HG02610 (cell line): ENCODE data around the gene PAX2.

Experiments used
- ATAC-seq: cut with Tn5 transposase; IDR thresholded peaks from one replicate; pipeline ENCODE4 v1.9.1; 2021; ENCODE audit warnings: mild to moderate bottlenecking, moderate library complexity; ENCODE audit not compliant: unreplicated experiment

The PAX2 gene

GRCh38 chr10:100737355-100738054 lies 7.9 kb upstream of the PAX2 start:
- ATAC-seq: no peak

GRCh38 chr10:100738055-100738827 lies 7.1 kb upstream of the PAX2 start:
- no peak for ATAC-seq

- no peak for ATAC-seq
Observed at GRCh38 chr10:100739517-100740368, 5.6 kb upstream of the PAX2 start.

DNA sequence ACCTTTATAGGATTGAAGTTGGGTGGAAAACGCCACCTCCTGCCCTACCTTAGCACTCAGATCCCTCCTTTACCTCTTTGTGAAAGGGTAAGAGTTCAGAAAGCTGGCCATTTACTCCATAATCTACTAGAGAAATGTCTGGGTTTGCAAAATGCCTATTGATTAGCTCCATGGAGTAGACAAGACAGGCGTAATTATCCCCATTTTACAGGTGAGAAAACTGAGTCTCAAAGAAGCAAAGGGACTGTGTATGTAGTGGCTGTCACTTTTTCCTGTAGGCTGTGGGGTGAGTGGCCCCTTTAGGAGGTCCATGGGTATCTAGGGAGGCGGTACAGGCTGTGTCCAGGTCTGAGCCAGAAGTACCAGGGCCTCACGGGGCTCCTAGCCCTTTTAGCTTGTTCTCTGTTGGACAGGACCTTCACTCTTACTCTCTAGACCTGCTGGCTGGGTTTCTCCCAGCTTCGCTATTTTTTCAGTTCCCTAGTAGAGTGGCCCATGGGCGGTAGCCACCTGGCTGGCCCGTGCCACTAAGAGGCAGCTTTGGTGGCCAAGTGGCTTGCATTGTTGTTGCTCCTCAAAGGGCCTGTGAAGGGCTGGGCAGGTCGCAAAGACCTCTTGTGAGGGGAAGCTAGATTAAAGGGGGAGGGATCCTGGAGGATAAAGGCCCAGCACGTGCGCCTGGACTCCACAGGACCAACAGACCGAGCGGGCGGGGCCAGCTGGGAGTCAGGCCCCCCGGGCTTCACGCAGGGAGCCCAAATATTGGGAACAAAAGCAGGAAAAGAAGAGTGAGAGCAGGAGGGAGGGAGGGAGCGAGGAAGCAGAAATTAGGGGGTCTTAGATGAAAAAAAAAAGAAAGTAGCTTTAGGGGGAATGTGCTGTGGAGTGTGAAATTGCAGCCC lies 4.7 kb upstream of the PAX2 start:
- ATAC-seq: no peak

GRCh38 chr10:100741378-100742075 lies 3.9 kb upstream of the PAX2 start:
- no peak for ATAC-seq

DNA sequence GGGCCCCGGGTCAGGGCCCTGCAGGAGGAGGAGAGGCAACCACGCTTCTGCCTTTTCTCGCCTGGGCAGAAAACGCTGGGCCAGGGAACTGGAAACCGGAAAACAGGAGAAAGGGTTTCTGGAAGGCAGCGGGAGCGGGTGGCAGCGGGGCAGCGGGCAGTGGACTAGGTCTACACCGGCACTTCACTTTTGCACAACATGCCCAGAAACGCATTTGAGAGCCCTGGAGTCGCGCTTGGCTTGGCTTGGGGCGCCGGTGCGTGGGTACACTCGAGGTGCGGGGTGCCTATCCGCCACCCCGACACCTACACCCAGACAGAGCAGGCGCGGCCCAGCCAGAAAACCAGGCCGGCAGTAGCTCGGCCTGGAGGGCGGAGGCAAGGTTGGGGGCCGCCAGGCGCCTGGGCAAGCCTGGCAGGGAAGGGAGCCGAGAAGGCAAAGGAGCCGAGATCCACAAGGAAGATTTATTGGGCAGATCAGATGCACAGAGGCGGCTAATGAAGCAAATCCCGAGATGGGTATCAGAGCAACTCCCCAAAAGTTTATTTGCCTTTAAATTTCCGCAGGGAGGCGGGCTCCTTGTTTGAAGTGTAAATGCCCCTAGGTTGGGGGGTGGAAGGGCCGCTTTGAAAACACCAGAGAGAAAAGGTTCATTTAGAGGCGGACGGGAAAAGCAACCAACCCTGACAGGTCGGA lies 3.2 kb upstream of the PAX2 start:
- ATAC-seq: no peak

DNA sequence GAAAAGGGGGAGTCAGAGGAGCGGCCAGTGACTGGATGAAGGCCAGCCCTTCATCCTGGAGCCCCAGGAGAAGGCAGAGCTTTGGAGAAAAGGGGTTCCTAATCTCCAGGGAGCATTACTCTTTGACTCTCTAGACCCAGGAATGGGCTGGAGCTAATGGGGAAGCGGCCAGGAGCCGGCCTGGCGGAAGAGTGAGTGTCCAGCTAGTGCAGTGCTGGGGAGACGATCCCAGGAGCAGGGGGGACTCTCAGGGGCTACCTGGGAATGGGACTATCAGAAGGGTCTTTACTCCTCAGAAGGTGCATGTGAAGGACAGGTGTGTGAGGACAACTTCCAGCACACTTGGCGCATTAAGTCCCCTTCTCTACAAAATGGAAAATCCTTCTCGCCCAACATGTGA lies 2.4 kb upstream of the PAX2 start:
- ATAC-seq: no peak

DNA sequence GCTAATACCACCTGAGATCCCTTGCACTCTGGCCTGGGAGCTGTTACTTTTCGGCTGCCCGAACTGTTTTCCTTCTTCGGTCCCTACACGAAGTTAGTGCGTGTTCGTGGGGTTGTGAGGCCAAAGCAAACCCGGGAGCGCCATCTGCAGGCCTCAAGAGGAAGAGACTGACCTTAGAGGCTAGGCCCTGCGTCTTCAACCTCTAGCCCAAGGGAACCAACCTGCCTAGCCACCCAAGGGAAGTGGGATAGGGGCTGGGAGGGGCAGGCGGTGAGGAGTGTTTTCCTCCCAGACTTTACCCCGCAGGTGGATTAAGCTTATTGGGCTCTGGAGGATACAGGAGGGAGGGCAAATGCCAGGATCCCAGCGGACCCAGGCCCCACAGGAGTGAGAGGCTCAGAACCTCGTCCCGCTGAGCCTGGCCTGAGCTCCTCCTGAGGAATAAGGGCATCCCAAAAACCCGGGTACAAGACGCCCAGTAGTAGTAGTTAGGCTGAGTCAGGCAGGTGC lies 1.7 kb upstream of the PAX2 start:
- no peak for ATAC-seq

DNA sequence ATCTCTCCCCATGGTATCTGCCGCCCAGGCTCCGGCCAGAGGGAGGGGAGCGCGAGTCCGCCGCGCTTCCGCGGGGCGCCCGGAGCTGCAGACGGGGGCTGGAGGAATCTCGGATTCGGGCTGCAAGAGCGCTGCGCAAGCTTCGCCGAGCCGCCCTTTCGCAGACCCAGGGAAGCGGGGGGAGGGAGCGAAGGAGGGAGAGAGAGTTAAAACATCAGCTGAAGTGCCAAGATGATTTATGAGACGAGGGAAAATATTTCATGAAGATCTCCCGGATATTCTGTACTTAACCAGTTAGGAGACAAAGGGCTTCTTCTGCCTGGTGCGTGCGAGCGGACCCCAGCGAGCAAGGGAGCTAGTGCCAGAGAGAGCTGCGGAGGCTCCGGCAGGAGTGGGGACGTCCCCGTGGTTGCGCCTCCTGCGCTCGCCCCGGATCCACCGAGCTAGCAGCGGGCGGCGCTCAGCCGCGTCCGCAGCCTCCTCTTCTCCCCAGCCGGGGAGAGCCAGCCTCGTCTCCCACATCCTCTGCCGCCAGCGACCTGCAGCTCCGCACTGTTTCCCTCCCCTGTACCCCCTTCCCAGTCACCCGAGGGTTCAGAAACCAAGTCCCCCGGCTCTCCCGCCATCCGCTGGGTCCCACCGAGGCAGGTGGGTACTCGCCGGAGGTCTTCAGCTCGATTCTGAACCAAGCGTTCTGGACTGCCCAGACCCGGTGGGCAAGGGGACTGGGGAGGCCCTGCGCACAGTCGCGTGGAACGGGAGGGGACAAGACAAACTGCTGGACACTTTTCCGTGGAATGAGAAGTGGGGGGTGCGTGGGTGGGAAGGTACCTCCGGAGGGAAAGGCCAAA lies 1.0 kb upstream of the PAX2 start:
- ATAC-seq: no peak

- ATAC-seq: no peak
Observed at GRCh38 chr10:100745882-100746783, 751 bp downstream of the PAX2 start.

DNA sequence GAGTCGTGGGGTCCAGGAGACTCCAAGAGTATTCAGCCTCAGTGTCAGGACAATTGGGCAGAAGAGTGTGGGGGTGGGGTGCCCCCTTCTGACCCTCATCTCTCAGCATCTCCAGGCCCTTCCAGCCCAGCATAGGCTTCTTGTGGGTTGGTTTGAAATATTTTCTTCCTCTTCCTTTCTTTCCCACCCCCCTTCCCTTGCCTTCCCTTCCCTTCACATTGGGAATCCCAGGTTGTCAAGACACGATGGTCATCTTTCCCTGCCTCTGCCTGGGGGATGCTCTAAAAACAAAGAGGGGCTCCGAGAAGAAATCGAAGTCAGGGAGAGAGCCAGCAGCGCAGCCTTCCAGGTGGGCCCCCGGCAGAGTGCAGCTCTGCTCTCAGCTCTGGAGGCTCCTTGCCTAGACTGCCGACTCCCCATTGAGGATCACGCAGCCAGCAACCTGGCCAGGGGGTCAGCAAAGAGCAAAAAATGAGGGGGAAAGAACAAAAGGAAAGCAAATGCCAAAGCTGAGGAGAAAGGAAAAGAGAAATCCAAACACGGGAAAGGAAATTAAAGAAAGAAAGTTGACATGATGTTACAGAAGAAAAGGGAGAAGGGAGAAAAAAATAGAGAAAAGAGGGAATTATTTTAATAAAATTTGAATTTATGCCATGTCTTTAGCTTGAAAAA lies 1.5 kb downstream of the PAX2 start:
- ATAC-seq: no peak

GRCh38 chr10:100747456-100748230 lies 2.3 kb downstream of the PAX2 start:
- ATAC-seq: no peak

- ATAC-seq: no peak
Observed at GRCh38 chr10:100748231-100749058, 3.1 kb downstream of the PAX2 start.

DNA sequence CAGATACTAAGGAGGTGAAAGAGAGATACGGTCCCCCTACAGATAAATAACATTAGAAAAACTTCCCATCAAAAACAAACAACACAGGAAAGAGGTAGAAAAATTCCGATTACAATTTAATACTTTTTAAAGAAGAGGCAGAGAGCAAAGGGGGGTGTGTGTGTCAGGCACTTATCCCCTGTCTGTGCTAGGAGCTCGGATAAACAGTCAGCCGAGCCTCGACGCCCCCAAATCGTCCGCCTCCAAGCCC lies 3.6 kb downstream of the PAX2 start:
- ATAC-seq: no peak
